MCF 10A (cell line): ENCODE measurements around the gene WDR18. TPM values are rescaled to one million over a fixed set of nuclear protein-coding genes. Genes with fewer than 3 reads are reported as not detected.

Source experiments
- BruUV-seq: library from RNA; stranded (reverse); fragments of 400-500 nt; replicated peaks from 2 replicates; lab custom pipeline; 2021; lab: Mats Ljungman, UMichigan
- CTCF ChIA-PET: fragments of 300-600 bp; sonication (Branson Sonifier 250); formaldehyde crosslinking; extraction: SDS; loops from one replicate; lab custom pipeline; 2021; ENCODE audit warnings: antibody characterized with exemption, inconsistent platforms; lab: Yijun Ruan, JAX
- POLR2A ChIA-PET: fragments of 300-600, 350-650 bp; sonication (Branson Sonifier 250); formaldehyde crosslinking; extraction: SDS; loops from one replicate; lab custom pipeline; 2020; ENCODE audit warnings: antibody characterized with exemption, inconsistent platforms; lab: Yijun Ruan, JAX
- DNase-seq: peaks from one replicate; pipeline ENCODE4 v3.0.0-alpha.2; 2018; ENCODE audit not compliant: unreplicated experiment
- H3K27ac Mint-ChIP-seq: one replicate; pipeline ENCODE4 v1.8.0; 2022; ENCODE audit warnings: mild to moderate bottlenecking, low read depth, mixed read lengths; ENCODE audit not compliant: unreplicated experiment
- H3K27me3 Mint-ChIP-seq: one replicate; pipeline ENCODE4 v1.8.0; 2022; ENCODE audit warnings: mixed read lengths; ENCODE audit not compliant: insufficient read depth, unreplicated experiment
- H3K36me3 Mint-ChIP-seq: one replicate; pipeline ENCODE4 v1.8.0; 2022; ENCODE audit warnings: mild to moderate bottlenecking, moderate library complexity, mixed read lengths; ENCODE audit not compliant: insufficient read depth, unreplicated experiment
- H3K4me1 Mint-ChIP-seq: one replicate; pipeline ENCODE4 v1.8.0; 2022; ENCODE audit warnings: mixed read lengths; ENCODE audit not compliant: insufficient read depth, unreplicated experiment
- H3K4me3 Mint-ChIP-seq: one replicate; pipeline ENCODE4 v1.8.0; 2022; ENCODE audit warnings: mild to moderate bottlenecking, moderate library complexity, mixed read lengths; ENCODE audit not compliant: unreplicated experiment
- H3K9me3 Mint-ChIP-seq: one replicate; pipeline ENCODE4 v1.8.0; 2022; ENCODE audit warnings: mixed read lengths; ENCODE audit not compliant: unreplicated experiment
- intact Hi-C: fragments of 100-400 bp; cut with micrococcal nuclease; formaldehyde crosslinking; loops from 2 replicates; pipeline ENCODE4 v1.14.1; 2022
- total RNA-seq: library from RNA; stranded (reverse); gene quantifications from 2 replicates; pipeline ENCODE4 v1.2.3, GENCODE V29; 2022
- TF ChIP-seq, protein P1 (sequence below): fragments of 200-600 bp; IDR thresholded peaks from one replicate; pipeline ENCODE4 v1.8.0; 2022; ENCODE audit warnings: antibody characterized with exemption, mild to moderate bottlenecking; ENCODE audit not compliant: unreplicated experiment

The WDR18 gene
- total RNA-seq, 1 experiment from 2014 or later: 96.7 TPM

DNA sequence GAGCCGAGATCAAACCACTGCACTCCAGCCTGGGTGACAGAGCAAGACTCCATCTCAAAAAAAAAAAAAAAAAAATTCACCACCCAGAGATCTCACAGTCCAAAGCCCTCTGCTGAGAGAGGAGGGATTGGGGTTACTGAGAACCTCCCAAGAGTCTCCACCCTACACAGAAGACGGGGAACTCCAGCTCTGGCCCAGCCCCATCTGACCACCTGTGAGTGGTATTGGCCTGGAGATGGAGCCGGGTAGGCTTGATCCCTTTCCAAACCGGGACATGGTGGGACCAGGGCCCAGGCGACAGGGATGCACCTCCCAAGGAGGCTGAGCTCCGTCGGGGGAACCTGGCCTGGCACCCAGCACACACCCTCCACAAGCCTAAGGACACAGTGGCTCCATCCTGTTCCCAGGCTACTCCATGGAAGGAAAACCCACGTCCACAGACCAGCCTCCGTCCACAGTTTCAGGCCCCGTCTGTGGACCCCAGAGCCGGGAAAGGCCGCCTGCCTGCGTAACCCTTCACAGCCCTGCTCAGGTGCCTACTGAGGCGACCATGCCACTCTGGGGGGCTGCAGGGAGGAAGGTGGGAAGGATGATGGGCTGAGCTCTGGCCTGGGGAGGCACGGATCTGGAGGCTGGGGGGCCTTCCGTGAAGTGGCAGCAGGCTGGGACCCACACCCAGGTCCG, 34.9 kb downstream of the WDR18 start:
- H3K36me3 Mint-ChIP-seq: peaks cover 38% of the 10 kb centered on the region
- TF ChIP-seq, protein P1, sequence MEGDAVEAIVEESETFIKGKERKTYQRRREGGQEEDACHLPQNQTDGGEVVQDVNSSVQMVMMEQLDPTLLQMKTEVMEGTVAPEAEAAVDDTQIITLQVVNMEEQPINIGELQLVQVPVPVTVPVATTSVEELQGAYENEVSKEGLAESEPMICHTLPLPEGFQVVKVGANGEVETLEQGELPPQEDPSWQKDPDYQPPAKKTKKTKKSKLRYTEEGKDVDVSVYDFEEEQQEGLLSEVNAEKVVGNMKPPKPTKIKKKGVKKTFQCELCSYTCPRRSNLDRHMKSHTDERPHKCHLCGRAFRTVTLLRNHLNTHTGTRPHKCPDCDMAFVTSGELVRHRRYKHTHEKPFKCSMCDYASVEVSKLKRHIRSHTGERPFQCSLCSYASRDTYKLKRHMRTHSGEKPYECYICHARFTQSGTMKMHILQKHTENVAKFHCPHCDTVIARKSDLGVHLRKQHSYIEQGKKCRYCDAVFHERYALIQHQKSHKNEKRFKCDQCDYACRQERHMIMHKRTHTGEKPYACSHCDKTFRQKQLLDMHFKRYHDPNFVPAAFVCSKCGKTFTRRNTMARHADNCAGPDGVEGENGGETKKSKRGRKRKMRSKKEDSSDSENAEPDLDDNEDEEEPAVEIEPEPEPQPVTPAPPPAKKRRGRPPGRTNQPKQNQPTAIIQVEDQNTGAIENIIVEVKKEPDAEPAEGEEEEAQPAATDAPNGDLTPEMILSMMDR: no peak
- H3K4me3 Mint-ChIP-seq: peak overlapping the region; percentile 86
- no peaks in the 10 kb centered on the region for H3K27me3 Mint-ChIP-seq
- CTCF ChIA-PET: interaction anchor here (0.6 to 1.0 kb wide), 4 partner anchors 9 to 222 kb away, joined by 3 to 4 read pairs (median 3); no protein-coding TSS in a partner anchor
- H3K27ac Mint-ChIP-seq: no peak overlapping the region
- BruUV-seq: no TSS peak
- no peaks in the 10 kb centered on the region for H3K9me3 Mint-ChIP-seq
- POLR2A ChIA-PET: interaction anchor here (0.6 to 2.0 kb wide), 11 partner anchors 9 to 209 kb away, joined by 3 to 11 read pairs (median 4); partner anchors contain the start of gene WDR18
- DNase-seq: no peak
- H3K4me1 Mint-ChIP-seq: peaks cover 17% of the 10 kb centered on the region
- intact Hi-C loops: no loop called here

DNA sequence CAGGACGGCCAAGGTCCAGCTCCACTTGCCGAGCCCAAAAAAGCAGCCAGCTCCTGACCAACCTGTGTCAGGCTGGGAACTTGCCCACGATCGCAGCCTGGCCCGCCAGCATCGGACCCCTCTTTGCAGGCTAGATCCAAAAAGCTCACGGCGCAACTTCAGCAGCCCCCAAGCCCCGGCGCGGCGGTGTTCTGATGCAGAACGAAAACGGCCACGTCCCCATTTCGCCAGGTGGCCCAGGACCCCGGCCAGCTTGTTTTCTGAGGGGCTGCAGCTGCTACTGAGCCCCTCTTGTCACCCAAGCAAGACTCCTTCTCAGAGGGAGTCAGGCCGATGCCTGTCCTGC, 35.4 kb downstream of the WDR18 start:
- peaks cover 17% of the 10 kb centered on the region for H3K4me1 Mint-ChIP-seq
- ChIA-PET POLR2A (interaction anchor here (0.7 to 2.3 kb wide), 9 partner anchors 9 to 197 kb away, joined by 3 to 13 read pairs (median 4); partner anchors contain the start of gene WDR18), CTCF (interaction anchor here (0.7 to 0.9 kb wide), 2 partner anchors 97 to 221 kb away, joined by 3 to 4 read pairs; no protein-coding TSS in a partner anchor)
- H3K36me3 Mint-ChIP-seq: peaks cover 36% of the 10 kb centered on the region
- intact Hi-C loops: no loop called here
- no TSS peak for BruUV-seq
- peak overlapping the region; percentile 99 for H3K27ac Mint-ChIP-seq
- DNase-seq: no peak
- peak overlapping the region; percentile 86 for H3K4me3 Mint-ChIP-seq
- H3K9me3 Mint-ChIP-seq: no peaks in the 10 kb centered on the region
- TF ChIP-seq, protein P1: no peak
- no peaks in the 10 kb centered on the region for H3K27me3 Mint-ChIP-seq

DNA sequence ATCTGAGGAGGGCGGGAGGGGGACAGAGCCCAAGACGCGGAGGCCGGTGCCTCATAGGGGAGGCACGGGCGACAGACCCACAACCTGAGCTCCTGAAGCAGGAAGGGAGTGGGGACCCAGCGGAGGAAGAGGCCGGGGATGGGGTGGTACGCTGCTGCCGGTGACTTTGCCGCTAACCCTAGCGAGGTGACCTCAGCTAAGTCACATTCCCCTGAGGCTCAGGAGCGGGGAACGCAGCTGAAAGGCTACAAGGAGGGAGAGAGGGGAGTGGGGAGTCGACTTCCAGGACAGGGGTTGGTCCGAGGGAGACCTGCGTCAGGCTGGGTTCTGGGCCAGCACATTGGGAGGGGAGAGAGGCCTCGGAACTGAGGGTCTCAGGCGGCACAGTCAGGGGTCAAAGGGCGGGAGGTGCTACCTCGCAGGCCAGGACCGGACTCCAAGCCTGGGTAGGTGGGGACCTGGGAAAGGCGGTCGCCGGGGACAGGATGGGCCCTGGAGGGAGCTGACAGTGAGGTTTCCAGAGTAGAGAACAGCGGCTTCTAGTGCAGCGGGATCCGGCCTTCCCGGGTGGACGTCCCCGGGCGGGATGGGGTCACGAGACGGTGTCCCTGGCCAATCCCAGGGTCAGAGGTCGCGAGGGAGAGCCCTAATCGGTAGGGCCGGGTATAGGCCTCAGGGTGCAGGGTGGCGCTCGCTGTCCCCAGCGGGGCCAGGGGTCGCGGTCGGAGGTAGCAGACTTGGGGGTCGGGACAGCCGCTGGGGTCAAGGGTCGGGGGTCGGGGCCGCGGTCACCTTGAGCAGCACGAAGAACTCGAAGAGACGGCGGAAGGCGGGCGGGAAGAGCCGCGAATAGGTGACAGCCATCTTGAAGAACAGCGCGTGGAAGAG, 36.1 kb downstream of the WDR18 start:
- intact Hi-C loops: loop anchor here (2.0 kb wide), 1 partner anchor 75 kb away; the partner anchor contains the start of gene POLR2E
- H3K36me3 Mint-ChIP-seq: peaks cover 36% of the 10 kb centered on the region
- peak overlapping the region; percentile 86 for H3K4me3 Mint-ChIP-seq
- no TSS peak for BruUV-seq
- H3K4me1 Mint-ChIP-seq: peaks cover 17% of the 10 kb centered on the region
- H3K27ac Mint-ChIP-seq: peak overlapping the region; percentile 99
- DNase-seq: no peak
- H3K9me3 Mint-ChIP-seq: no peaks in the 10 kb centered on the region
- ChIA-PET POLR2A (interaction anchor here (0.7 to 2.3 kb wide), 11 partner anchors 9 to 196 kb away, joined by 3 to 13 read pairs (median 4); partner anchors contain the start of gene WDR18), CTCF (interaction anchor here (0.6 to 0.7 kb wide), 2 partner anchors 31 to 98 kb away, joined by 3 read pairs; no protein-coding TSS in a partner anchor)
- no peaks in the 10 kb centered on the region for H3K27me3 Mint-ChIP-seq
- TF ChIP-seq, protein P1: no peak
